GM15510 (cell line): ENCODE results near the gene TLL2.

Experiments used
- POLR2A ChIP-seq: IDR thresholded peaks from 3 replicates; pipeline ENCODE4 v1.6.1; 2011; ENCODE audit warnings: borderline replicate concordance; ENCODE audit not compliant: insufficient read length; ENCODE audit errors: extremely low read depth

The TLL2 gene

DNA sequence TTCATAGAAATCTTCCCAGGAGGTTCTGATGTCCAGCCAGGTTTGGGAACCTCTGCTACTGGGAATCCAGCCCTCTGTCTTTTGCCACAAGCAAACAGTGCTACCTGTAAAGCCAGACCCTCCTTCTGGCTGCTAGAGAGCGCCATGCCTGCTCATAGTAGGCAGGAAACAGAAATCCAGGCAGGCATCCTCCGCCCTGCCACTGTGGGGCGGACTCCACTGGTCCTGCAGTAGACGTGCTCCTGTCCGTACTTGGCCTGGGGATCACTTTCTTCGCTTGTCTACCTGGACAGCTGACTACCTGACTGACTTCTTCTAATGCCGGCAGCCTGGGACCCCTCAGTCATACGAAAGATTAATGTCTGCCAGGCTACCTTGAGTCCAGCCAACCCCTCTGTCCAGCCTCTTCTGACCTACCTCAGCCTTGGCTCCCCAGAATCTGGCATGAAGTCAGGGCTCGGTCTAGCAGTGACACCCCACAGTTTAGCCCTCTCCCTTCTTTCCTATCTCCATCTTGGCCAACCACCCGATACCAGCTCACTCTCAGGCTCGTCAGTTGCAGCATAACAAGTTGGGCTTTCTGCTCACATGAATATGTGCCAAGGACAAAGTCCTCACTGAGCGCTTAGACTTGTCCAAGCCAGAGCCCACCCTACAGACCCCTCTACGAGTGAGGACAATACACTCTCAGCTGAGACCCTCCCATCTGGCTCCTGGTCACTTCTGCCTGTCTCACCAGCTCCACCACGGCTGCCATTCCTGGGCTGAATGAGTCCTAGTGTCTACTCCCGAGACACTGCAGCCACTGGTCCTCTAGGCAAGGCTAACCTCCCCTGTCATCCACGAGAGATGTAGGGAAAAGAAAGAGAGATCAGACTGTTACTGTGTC lies 111.1 kb downstream of the TLL2 start:
- no peak for TF ChIP-seq POLR2A

DNA sequence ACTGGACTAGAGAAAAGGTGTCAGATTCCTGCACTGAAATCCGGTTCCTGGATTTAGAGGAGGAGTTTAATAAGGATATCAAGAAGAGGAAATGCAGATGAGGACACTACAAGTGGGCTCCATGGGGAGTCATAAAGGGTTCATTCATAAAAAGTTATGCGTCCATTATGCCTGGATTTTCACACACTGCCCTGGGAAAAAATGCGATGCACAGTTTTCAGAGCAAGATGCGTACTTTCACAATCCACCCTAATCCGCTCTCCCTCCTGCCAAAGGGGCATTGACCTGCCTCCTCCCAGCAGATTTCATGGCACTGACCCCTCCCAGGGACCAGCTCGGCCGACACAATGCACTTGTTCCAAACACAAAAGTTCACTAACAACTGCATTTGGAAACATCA lies 112.7 kb downstream of the TLL2 start:
- TF ChIP-seq POLR2A, result no peak

- TF ChIP-seq POLR2A, result no peak
Measured at GRCh38 chr10:96400465-96400864, 113.3 kb downstream of the TLL2 start.

DNA sequence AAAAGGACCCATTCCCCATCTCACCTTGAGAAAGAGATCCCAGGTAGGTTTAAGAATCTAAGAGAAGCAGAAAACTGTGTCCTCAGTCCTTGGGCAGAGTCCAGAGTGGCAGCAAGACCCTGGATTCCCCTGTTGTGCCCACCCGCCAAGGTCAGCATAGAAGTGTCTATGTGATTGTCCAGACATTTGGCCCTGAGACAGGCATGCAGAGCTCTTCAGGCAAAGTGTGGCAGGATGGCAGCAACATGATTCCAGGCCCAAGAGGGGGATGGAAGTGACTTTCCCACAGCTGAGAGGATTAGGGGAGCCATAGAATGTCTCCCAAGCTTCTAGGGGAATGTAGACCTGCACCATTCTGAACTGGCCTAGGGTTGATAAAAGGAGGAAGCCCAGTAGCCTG lies 115.8 kb downstream of the TLL2 start:
- TF ChIP-seq POLR2A, result no peak

- no peak for TF ChIP-seq POLR2A
Measured at GRCh38 chr10:96395931-96396877, 117.5 kb downstream of the TLL2 start.

DNA sequence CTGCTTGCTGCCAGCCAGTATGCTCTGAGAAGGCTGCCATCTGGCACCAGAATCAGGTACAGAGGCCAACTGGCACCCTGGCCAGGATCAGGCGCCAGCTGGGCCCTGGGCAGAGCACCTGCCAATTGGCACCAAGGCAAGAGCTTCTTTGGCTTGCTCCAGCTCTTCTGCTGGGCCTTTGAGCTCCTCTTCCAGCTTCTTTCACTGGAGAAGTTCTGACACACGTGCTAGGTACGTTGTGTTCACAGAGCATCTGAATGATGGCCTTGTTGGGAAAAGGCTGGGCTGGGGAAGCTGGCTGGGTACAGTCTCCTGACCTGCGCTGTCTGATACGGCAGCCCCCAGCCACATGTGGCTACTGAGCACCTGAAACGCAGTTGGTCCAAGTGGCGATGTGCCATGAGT lies 123.3 kb downstream of the TLL2 start:
- TF ChIP-seq POLR2A, result no peak

DNA sequence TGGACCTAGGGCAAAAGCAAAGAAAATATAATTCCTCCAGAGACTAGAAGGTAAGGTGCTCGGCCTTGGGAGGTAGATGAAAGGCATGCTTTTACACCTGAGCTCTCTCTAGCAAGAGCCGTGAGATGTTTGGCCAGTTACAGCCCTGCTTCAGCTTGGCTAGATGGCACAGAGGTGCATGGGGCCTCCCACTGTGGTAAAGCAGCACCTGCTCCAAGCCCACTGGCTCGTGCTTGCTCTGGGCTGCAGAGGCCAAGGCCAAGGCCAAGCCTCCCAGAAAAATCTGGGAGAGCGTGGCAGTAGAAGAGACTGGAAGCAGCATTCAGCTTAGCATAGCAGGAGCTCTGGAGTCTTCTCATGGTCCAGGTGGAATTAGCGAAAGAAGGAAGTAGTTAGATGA lies 123.9 kb downstream of the TLL2 start:
- no peak for TF ChIP-seq POLR2A

DNA sequence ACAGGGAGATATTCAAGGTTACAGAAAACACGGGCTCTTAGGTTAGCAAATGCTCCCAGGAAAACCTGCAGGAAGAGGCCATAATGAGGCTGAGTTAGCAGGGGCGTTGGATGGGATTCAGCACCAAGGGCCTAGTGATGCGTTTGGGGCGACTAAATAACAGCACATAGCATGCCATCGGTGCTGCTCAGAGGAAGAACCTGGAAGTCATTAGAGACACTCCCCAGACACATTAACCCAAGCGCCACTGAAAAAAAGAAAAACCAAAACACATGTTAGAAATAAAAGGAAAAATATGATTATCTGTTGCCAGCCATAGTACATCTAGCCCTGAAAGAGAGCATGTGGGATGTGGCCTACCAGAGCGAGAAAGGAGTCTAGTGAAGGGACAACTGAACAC lies 126.1 kb downstream of the TLL2 start:
- no peak for TF ChIP-seq POLR2A

DNA sequence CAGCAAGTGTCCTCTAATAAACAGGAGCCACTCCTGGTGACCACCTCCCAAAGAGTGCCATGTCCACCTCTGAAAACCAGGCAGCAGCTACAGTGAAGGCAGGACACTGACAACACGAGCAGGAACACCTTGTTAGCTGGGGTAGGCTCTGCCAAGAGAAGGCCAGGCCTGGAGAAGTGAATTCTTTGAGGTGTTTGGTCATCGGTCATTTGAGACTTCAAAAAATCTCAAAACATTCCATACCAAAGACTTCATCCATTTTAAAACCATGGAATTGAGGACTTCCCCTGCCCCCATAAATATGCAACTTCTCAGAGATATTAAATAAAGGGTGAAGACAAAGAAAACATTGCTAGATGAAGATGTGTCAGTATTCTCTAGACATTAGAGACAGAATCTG lies 126.6 kb downstream of the TLL2 start:
- no peak for TF ChIP-seq POLR2A

- no peak for TF ChIP-seq POLR2A
Measured at GRCh38 chr10:96384506-96384905, 129.2 kb downstream of the TLL2 start.

DNA sequence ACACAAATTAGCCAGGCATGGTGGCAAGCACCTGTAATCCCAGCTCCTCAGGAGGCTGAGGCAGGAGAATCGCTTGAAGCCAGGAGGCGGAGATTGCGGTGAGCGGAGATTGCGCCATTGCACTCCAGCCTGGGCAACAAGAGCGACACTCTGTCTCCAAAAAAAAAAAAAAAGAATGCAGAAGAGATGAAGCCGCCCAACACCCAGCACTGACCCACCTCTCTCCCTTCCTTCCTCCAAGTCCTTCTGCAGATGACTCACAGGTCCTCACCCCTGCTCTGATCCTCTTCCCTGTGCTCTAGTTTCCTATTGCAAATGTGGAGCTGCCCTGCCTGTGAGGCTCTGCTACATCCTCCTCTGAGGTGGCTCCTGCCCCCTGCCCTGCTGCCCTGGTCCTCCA lies 132.9 kb downstream of the TLL2 start:
- no peak for TF ChIP-seq POLR2A

- TF ChIP-seq POLR2A, result no peak
Measured at GRCh38 chr10:96379758-96380157, 134.0 kb downstream of the TLL2 start.

- no peak for TF ChIP-seq POLR2A
Measured at GRCh38 chr10:96378741-96379140, 135.0 kb downstream of the TLL2 start.

- TF ChIP-seq POLR2A, result no peak
Measured at GRCh38 chr10:96377816-96378294, 135.9 kb downstream of the TLL2 start.

DNA sequence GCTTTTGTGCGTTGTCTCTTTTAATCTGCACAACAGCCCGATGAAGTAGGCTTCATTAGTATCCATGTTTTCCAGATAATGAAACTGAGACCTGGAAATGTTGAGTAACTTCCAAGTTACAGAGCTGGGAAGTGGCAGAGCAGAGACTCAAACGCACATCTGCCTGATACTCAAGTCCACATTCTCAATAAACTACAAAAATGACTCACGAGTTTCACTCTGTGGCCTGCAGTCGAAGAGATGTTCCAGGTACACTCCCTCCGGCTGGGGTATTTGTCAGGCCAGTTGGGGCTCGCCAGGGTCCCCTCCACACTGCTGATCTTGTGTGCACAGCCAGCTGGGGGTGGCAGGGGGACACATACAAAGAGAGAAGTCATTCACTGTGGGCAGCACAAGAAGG lies 137.2 kb downstream of the TLL2 start:
- no peak for TF ChIP-seq POLR2A

- TF ChIP-seq POLR2A, result no peak
Measured at GRCh38 chr10:96374985-96375830, 138.5 kb downstream of the TLL2 start.

GRCh38 chr10:96374639-96374984 lies 139.1 kb downstream of the TLL2 start:
- no peak for TF ChIP-seq POLR2A
